Naive thymus-derived CD8-positive, alpha-beta T cell (primary cell): ENCODE results near the gene TMEM170B. TPM values are rescaled to one million over a fixed set of nuclear protein-coding genes. Genes with fewer than 3 reads are reported as not detected.
A peak's percentile ranks its signal among the peaks of the same experiment; 100 is the strongest.

Experiments used
- ATAC-seq, 2 donors: fragments of 150-1000 bp; cut with Tn5 transposase in 1 of 2; sonication (Bioruptor Pico), chemical (Tn5 transposase) in 1 of 2; 1 replicate in 1 of 2; 2 replicates in 1 of 2; pipeline ENCODE4 v1.10.0; 2021; ENCODE audit warnings: mild to moderate bottlenecking in 2 of 2, moderate library complexity in 2 of 2
- POLR2A ChIA-PET: fragments of 350-600 bp; sonication (Branson Sonifier 250); formaldehyde crosslinking; loops from one replicate; lab custom pipeline; 2021; ENCODE audit warnings: antibody characterized with exemption; lab: Charles Lee
- DNase-seq, 10 donors: peaks; one replicate each; pipeline versions ENCODE4 v3.0.0 to v3.0.0-alpha.2; 2020 to 2022
- H3K27ac Mint-ChIP-seq, 10 donors: one replicate each; pipeline ENCODE4 v1.8.0; 2020 to 2022; ENCODE audit warnings: mild to moderate bottlenecking in 10 of 10, mixed read lengths in 10 of 10, moderate library complexity in 4 of 10, inconsistent platforms in 1 of 10
- H3K27me3 Mint-ChIP-seq, 5 donors: one replicate each; pipeline ENCODE4 v1.8.0; 2021 to 2022; ENCODE audit warnings: mixed read lengths in 5 of 5
- H3K36me3 Mint-ChIP-seq, 3 donors: one replicate each; pipeline ENCODE4 v1.8.0; 2020 to 2022; ENCODE audit warnings: mixed read lengths in 3 of 3, mild to moderate bottlenecking in 2 of 3, inconsistent platforms in 1 of 3
- H3K4me1 Mint-ChIP-seq, 4 donors: one replicate each; pipeline ENCODE4 v1.8.0; 2021 to 2022; ENCODE audit warnings: mixed read lengths in 4 of 4
- H3K4me3 Mint-ChIP-seq, 10 donors: one replicate each; pipeline ENCODE4 v1.8.0; 2020 to 2022; ENCODE audit warnings: mild to moderate bottlenecking in 10 of 10, mixed read lengths in 10 of 10, moderate library complexity in 6 of 10, inconsistent platforms in 1 of 10
- H3K9me3 Mint-ChIP-seq, 9 donors: one replicate each; pipeline ENCODE4 v1.8.0; 2020 to 2022; ENCODE audit warnings: mixed read lengths in 9 of 9, mild to moderate bottlenecking in 3 of 9, inconsistent platforms in 1 of 9, moderate library complexity in 1 of 9
- polyA plus RNA-seq, 3 donors: library from polyadenylated mRNA; unstranded; fragments of 300-500 nt; fragmentation: Illumina TruSeq; gene quantifications; one replicate each; pipeline ENCODE4 v1.2.3, GENCODE V29; 2021
- total RNA-seq, 8 experiments: library from RNA in 2 of 8; stranded (reverse) in 2 of 8; gene quantifications; one replicate each; pipeline ENCODE4 v1.2.3 and lab custom pipeline; 2021 to 2026

The TMEM170B gene
- total and polyA plus RNA-seq, 5 experiments from 2014 or later: 0.14 to 4.1 (median 0.30) TPM

DNA sequence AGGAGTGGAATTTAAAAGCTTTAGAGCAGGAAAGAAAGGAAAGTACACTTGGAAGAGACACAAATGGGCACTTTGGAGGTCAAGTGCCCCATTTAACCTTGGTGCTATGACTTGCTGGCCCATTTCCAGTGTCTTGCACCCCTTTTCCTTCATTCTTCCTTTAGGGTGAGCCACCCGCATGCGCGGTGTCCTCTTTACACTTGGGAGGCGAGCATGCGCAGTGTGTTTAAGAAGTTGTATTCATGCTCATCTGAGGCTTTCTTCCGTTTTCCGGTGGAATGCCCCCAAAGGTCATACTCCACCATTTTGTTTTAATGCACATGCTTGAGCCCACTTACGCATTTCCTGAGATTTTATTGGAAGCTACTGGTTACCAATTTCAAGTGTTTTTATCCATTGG is 29.1 kb downstream of the TMEM170B start:
- ATAC-seq (no peak), DNase-seq (no peak)
- Mint-ChIP-seq H3K4me3 (no peak overlapping the region), H3K4me1 (peaks cover 0 to 5% (median 0%) of the 10 kb centered on the region in 4 donors), H3K36me3 (peaks cover 4 to 30% (median 18%) of the 10 kb centered on the region in 3 donors), H3K27me3 (no peaks in the 10 kb centered on the region), H3K27ac (no peak overlapping the region), H3K9me3 (no peaks in the 10 kb centered on the region)
- POLR2A ChIA-PET: no interaction called here

DNA sequence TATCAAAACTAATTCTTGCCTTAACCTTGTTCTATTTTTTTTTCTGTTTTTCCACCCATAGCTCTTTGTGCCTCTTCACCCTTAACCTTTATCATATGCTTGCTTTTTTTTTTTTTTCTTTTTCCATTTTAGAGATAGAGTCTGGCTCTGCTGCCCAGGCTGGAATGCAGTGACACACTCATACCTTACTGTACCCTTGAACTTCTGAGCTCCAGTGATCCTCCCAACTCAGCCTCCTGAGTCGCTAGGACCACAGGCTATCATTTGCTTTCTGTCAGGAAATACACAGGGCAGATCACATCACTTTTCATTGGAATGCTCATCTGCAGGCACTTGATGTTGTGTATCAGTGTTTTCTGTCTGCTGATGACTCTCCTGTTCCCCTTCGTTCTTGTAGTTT is 33.5 kb downstream of the TMEM170B start:
- Mint-ChIP-seq H3K9me3 (no peaks in the 10 kb centered on the region), H3K36me3 (peaks cover 4 to 24% (median 13%) of the 10 kb centered on the region in 3 donors), H3K27ac (peak overlapping the region in 1 of 10 donors; percentile 68), H3K4me3 (no peak overlapping the region), H3K27me3 (no peaks in the 10 kb centered on the region), H3K4me1 (peaks cover 0 to 3% (median 0%) of the 10 kb centered on the region in 4 donors)
- ATAC-seq (no peak), DNase-seq (no peak)
- POLR2A ChIA-PET: no interaction called here

DNA sequence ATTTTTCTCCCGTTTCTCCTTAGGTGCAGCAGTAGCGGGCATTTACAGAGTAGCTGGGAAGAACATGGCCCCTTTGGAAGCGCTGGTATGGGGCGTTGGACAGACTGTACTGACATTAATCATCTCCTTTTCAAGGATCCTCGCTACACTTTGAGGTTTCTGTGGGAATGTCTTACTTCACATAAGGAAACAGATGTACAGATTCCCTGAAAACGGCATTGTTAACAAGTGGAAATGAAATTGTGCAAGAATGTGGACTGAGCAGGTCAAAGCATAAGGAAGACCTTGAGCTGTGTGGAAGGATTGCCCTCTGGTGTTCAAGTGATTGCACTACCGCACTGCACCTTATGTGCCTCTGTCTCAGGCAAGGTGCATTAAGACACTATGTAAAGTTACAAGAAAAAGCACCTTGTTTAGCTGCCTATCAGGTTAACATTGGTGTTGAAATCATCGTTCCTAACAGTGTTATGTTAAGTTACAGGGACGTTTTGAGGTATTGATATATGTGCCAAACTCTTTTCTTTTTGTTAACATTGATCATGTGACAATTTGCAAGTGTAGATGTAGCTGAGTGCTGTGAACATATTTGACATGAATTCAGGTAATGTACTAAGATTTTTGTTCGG is 38.0 kb downstream of the TMEM170B start:
- Mint-ChIP-seq H3K4me1 (peaks cover 0 to 1% (median 0%) of the 10 kb centered on the region in 4 donors), H3K4me3 (no peak overlapping the region), H3K36me3 (peaks cover 0 to 7% (median 0%) of the 10 kb centered on the region in 3 donors), H3K27ac (no peak overlapping the region), H3K27me3 (no peaks in the 10 kb centered on the region), H3K9me3 (no peaks in the 10 kb centered on the region)
- DNase-seq (peak in 9 of 10 donors; percentile 19 to 74 (median 40)), ATAC-seq (peak; percentile 97 to 98)
- POLR2A ChIA-PET: interaction anchor here (1.1 kb wide), 1 partner anchor 37 kb away, joined by 3 read pairs; no protein-coding TSS in a partner anchor

DNA sequence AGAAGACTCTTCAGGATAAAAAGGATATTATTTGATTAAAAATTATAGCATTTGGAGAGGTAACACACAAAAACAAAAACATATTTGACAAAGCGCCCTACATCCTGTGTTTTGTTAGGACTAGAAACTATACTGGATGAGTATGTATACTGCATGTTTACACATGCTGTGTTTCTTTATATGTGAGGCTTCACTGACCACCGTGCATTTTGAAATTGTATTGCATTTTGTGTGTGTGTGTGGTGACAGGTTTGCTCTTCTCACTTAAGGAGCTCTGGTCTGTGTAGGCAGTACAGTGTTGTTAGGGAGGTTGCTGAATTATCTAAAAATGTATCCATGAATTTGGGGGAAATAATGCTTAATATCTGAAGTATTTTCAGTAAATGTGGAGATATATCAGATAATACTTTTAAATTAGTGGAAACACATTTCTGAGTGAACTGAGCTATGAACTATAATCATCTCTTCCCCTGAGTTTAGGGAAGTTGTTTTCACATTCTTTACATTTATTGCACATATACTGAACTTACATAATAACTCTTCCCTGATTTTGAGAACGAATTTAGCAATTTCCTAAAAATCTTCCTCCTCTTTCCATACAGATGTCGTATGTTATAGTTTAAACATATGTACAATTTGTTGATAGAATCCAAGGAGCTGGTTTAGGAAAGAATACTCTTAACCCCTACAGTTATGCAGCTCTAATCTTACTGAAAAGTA is 43.3 kb downstream of the TMEM170B start:
- Mint-ChIP-seq H3K27me3 (no peaks in the 10 kb centered on the region), H3K4me1 (no peaks in the 10 kb centered on the region), H3K9me3 (no peaks in the 10 kb centered on the region), H3K4me3 (no peak overlapping the region), H3K36me3 (no peaks in the 10 kb centered on the region), H3K27ac (no peak overlapping the region)
- ATAC-seq (no peak), DNase-seq (no peak)
- POLR2A ChIA-PET: no interaction called here

DNA sequence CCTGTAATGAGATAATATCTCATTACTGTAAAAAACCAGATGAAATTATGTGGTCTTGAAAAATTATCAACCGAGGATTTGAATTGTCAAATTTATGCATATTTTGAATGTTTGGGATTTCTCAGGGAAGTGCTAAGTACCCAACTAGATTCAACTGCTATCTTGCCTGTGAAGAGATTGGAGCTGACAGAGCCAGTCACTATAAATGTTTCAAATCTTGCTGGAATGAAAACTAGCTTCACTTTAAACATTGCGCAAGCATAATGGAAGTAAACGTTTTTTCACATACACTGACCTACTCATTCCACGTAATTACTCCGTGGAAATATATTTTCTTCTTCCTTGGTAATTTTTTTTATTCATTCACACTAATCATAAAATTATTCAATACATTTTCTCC is 46.7 kb downstream of the TMEM170B start:
- no peaks in the 10 kb centered on the region for H3K9me3 Mint-ChIP-seq
- no peaks in the 10 kb centered on the region for H3K4me1 Mint-ChIP-seq
- H3K27ac Mint-ChIP-seq: no peak overlapping the region
- ATAC-seq (no peak), DNase-seq (no peak)
- no peak overlapping the region for H3K4me3 Mint-ChIP-seq
- H3K27me3 Mint-ChIP-seq: peaks cover 0 to 11% (median 0%) of the 10 kb centered on the region in 5 donors
- H3K36me3 Mint-ChIP-seq: no peaks in the 10 kb centered on the region
- POLR2A ChIA-PET: no interaction called here

DNA sequence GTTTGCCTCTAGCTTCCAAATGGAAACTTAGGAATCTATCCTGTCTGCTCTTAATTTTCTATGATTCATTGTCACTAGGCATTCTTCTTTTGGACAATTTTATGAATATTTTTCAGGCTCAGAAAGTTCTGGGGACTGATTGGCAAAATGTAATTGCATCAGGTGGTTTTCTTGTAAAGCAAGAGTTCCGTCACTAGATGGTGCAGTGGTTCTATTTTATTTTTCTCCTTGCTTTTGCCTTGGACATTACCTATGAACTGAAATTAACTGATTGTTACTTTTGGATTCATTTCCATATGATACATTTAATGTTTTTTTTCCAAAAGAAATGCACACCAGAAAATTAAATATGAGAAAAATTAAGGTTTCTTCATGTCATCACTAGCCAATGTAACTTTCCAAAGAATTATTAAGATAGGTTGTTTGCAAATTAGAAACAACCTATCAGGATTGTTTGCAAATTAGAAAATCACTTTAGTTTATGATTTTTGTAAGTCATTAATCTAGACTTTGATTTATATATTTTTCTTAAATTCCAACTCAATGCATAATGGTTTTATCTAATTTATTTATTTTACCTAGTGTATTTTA is 48.0 kb downstream of the TMEM170B start:
- peak in 3 of 10 donors; percentile 9 to 18 (median 9) for DNase-seq
- Mint-ChIP-seq H3K27me3 (peaks cover 0 to 11% (median 0%) of the 10 kb centered on the region in 5 donors), H3K9me3 (no peaks in the 10 kb centered on the region), H3K4me1 (no peaks in the 10 kb centered on the region), H3K4me3 (no peak overlapping the region), H3K27ac (no peak overlapping the region), H3K36me3 (no peaks in the 10 kb centered on the region)
- POLR2A ChIA-PET: no interaction called here
- no peak for ATAC-seq

DNA sequence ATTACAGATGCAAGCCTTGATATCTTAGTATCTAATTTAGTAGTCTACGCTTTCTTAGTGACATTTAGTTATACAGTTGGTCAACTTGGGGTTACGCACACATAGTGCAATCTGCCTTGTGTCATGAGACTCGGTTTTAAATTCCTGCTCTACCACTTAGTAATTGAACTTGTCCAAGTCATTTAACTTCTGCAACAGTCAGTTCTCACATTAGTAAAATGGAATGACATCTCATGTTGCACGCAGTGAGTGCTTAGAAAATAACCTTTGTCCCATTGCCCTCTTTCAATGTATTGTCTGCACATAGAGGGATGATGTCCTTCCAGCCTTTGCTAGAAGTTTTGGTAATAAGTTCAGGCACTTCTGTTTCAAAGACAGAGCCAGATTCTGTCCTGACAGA is 48.6 kb downstream of the TMEM170B start:
- Mint-ChIP-seq H3K9me3 (no peaks in the 10 kb centered on the region), H3K36me3 (no peaks in the 10 kb centered on the region), H3K4me3 (no peak overlapping the region), H3K4me1 (no peaks in the 10 kb centered on the region), H3K27me3 (peaks cover 0 to 11% (median 0%) of the 10 kb centered on the region in 5 donors), H3K27ac (no peak overlapping the region)
- POLR2A ChIA-PET: no interaction called here
- ATAC-seq: no peak
- DNase-seq: no peak

DNA sequence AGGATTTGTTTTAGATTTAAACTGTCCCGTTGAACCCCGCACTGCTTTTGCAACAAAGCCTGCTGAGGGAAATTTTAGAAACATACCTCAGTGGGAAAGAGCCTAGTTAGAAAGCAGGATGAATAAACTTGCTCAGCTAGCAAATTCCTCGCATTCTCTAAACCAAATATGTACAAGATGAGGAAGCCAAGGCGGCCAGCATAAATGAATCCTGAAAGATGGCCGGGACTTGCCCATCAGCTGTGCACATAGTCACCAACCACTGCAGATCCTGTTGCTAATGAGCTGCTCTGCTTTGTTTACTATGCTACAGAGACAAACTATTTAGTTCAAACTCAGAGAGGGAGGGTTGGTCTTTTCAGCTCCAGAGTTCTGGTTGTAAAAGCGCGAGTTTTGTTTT is 49.0 kb downstream of the TMEM170B start:
- no peak overlapping the region for H3K27ac Mint-ChIP-seq
- DNase-seq (no peak), ATAC-seq (no peak)
- peaks cover 0 to 11% (median 0%) of the 10 kb centered on the region in 5 donors for H3K27me3 Mint-ChIP-seq
- H3K9me3 Mint-ChIP-seq: no peaks in the 10 kb centered on the region
- H3K36me3 Mint-ChIP-seq: no peaks in the 10 kb centered on the region
- POLR2A ChIA-PET: no interaction called here
- no peaks in the 10 kb centered on the region for H3K4me1 Mint-ChIP-seq
- no peak overlapping the region for H3K4me3 Mint-ChIP-seq

DNA sequence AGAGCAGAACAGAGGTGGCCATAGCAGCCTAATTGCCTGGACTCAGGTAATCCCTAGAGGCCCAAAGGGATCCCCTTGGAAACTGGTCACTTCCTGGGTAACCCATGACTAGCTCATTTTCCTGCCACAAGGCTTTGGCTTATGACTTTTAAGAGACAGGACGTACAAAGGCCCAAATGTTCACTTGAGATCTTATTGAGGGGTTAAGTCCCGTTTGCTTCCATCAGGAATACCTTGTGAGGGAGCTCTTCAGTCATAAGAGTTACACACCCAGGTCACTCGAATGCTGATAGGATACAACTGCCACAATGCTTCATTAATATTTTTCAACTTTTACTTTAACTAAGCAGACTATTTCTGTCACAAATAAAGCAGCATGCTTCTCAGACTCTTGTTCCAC is 51.7 kb downstream of the TMEM170B start:
- peaks cover 0 to 4% (median 0%) of the 10 kb centered on the region in 4 donors for H3K4me1 Mint-ChIP-seq
- H3K9me3 Mint-ChIP-seq: no peaks in the 10 kb centered on the region
- DNase-seq (no peak), ATAC-seq (no peak)
- no peaks in the 10 kb centered on the region for H3K36me3 Mint-ChIP-seq
- POLR2A ChIA-PET: no interaction called here
- H3K4me3 Mint-ChIP-seq: no peak overlapping the region
- H3K27ac Mint-ChIP-seq: no peak overlapping the region
- H3K27me3 Mint-ChIP-seq: peaks cover 0 to 18% (median 11%) of the 10 kb centered on the region in 5 donors

DNA sequence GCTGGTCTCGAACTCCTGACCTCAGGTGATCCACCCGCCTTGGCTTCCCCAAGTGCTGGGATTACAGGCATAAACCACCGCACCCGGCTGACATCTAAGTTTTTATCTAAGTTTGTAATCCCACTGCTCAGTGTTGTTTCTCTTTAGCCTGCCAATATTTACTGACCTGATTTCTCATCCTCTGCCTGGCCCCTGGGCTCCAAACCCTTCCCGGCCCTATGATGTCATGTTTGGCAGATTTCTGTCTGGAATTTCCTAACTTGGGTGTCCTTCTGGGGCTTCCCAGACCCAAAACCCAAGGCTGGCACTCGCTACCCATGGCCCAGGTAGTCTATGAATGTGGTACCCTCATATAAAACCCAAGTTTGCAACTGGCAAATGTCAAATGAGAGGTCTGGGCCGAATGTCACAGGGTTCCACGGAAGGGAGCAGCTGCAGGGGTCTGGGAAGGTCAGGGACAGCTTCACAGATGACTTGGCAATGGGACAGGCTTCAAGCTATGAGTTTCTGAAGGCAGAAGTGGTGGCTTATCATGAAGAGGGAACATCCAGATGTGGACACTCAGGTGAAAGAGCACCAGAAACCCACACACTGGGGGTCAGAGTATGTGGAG is 54.9 kb downstream of the TMEM170B start:
- Mint-ChIP-seq H3K9me3 (no peaks in the 10 kb centered on the region), H3K27ac (no peak overlapping the region), H3K4me1 (peaks cover 0 to 4% (median 0%) of the 10 kb centered on the region in 4 donors), H3K27me3 (peaks cover 1 to 18% (median 11%) of the 10 kb centered on the region in 5 donors), H3K4me3 (no peak overlapping the region), H3K36me3 (no peaks in the 10 kb centered on the region)
- ATAC-seq (no peak), DNase-seq (no peak)
- POLR2A ChIA-PET: no interaction called here

DNA sequence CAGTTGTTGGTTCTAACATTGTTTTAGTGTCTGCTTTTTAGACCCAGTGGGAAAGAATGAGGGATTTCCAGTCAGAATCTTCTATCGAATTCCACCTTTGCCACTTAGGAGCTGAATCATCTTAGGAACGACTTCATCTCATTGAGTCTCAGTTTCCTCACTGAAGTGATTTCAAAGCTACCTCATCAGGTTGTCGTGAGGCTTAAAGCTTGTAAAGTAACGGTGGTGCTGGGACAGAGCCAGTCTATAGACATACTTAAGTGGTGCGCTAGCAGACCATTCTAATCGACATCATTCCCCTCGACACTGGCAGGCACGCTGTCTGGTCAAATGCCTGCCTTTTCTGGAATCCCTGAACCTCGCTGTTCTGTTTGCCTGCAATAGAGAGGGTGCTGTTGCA is 55.5 kb downstream of the TMEM170B start:
- Mint-ChIP-seq H3K4me1 (peaks cover 0 to 4% (median 0%) of the 10 kb centered on the region in 4 donors), H3K27ac (no peak overlapping the region), H3K9me3 (no peaks in the 10 kb centered on the region), H3K4me3 (no peak overlapping the region), H3K36me3 (no peaks in the 10 kb centered on the region), H3K27me3 (peaks cover 1 to 20% (median 11%) of the 10 kb centered on the region in 5 donors)
- ATAC-seq (no peak), DNase-seq (no peak)
- POLR2A ChIA-PET: no interaction called here

DNA sequence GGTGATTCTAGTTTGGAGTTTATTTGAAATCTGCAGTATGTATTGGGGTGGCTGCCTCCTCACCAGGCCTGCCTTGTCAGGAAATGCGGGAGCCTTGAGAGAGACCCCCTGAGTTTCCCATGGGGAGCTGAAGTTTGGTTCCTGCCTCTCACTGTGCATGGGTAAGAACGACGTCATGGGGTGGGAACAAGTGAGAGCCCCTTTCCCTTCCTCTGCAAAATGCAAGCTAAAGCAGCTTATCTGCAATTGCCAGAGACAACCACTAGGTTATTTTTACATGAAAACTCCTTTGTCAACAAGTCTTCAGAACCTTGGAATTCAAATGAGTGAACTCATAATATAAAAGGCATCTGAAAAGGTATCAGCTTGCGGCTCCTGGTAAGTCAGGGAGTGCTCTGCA is 58.4 kb downstream of the TMEM170B start:
- POLR2A ChIA-PET: interaction anchor here (0.6 kb wide), 1 partner anchor 580 kb away, joined by 3 read pairs; no protein-coding TSS in a partner anchor
- Mint-ChIP-seq H3K27ac (no peak overlapping the region), H3K36me3 (no peaks in the 10 kb centered on the region), H3K9me3 (no peaks in the 10 kb centered on the region), H3K4me3 (no peak overlapping the region), H3K27me3 (peaks cover 3 to 19% (median 11%) of the 10 kb centered on the region in 5 donors), H3K4me1 (peaks cover 0 to 4% (median 0%) of the 10 kb centered on the region in 4 donors)
- no peak for DNase-seq
- no peak for ATAC-seq
